Endothelial cell of umbilical vein (primary cell): ENCODE measurements around the gene NUCKS1. TPM values are rescaled to one million over a fixed set of nuclear protein-coding genes. Genes with fewer than 3 reads are reported as not detected.

ENCODE experiments used
- BruUV-seq: library from RNA; stranded (reverse); fragments of 400-500 nt; replicated peaks from 2 replicates; lab custom pipeline; 2021; lab: Mats Ljungman, UMichigan
- CTCF ChIA-PET: fragments of 300-600, 350-600 bp; sonication (Branson Sonifier 250); formaldehyde crosslinking; loops from one replicate; lab custom pipeline; 2021; ENCODE audit warnings: antibody characterized with exemption, inconsistent platforms; lab: Charles Lee
- POLR2A ChIA-PET: fragments of 300-600, 350-600 bp; sonication (Branson Sonifier 250); formaldehyde crosslinking; loops from one replicate; lab custom pipeline; 2021; ENCODE audit warnings: antibody characterized with exemption, inconsistent platforms; lab: Charles Lee
- DNase-seq: peaks from one replicate; pipeline ENCODE4 v3.0.0-alpha.2; 2011; ENCODE audit warnings: low read depth, low spot score
- FAIRE-seq: peaks from 2 replicates; lab custom pipeline; 2011; peaks lifted over from hg19 to GRCh38; lab: Jason Lieb, UNC
- H2AFZ ChIP-seq: 2 replicates; pipeline ENCODE4 v1.6.0; 2012; ENCODE audit warnings: low read depth, low read length, control low read depth, inconsistent platforms
- H3K27ac ChIP-seq: 2 replicates; pipeline ENCODE4 v1.5.1; 2011; ENCODE audit warnings: low read depth, mild to moderate bottlenecking, control low read depth, low read length, moderate library complexity; ENCODE audit not compliant: insufficient read depth
- H3K27me3 ChIP-seq, 2 experiments: 2 replicates each; pipeline versions ENCODE4 v1.6.0 to v1.6.1; 2011; ENCODE audit warnings: low read length in 2 of 2, mixed read lengths in 1 of 2; ENCODE audit not compliant: control insufficient read depth in 2 of 2, insufficient read depth in 2 of 2
- H3K36me3 ChIP-seq, 2 experiments: 2 replicates in 1 of 2; 3 replicates in 1 of 2; pipeline ENCODE4 v1.5.1; 2011; ENCODE audit warnings: low read length in 2 of 2, mild to moderate bottlenecking in 1 of 2, moderate library complexity in 1 of 2; ENCODE audit not compliant: control insufficient read depth in 2 of 2, insufficient read depth in 2 of 2; ENCODE audit errors: extremely low read depth in 1 of 2
- H3K4me1 ChIP-seq: 3 replicates; pipeline ENCODE4 v1.5.1; 2011; ENCODE audit warnings: mild to moderate bottlenecking, low read length; ENCODE audit not compliant: control insufficient read depth, insufficient read depth; ENCODE audit errors: extremely low read depth
- H3K4me2 ChIP-seq: 2 replicates; pipeline ENCODE4 v1.6.1; 2011; ENCODE audit warnings: low read length, control low read depth, mixed read lengths; ENCODE audit not compliant: insufficient read depth
- H3K4me3 ChIP-seq, 3 experiments: fragments of 200-600 bp in 1 of 3; sonication (generic), shearing (Covaris generic) in 1 of 3; replicated peaks in 1 of 3; 2 replicates each; pipeline ENCODE4 v1.5.1; 2011 to 2016; ENCODE audit warnings: control low read depth in 3 of 3, low read length in 3 of 3, mild to moderate bottlenecking in 2 of 3, inconsistent platforms in 1 of 3, low read depth in 1 of 3, moderate library complexity in 1 of 3; ENCODE audit not compliant: insufficient read depth in 1 of 3
- H3K79me2 ChIP-seq: 2 replicates; pipeline ENCODE4 v1.6.0; 2012; ENCODE audit warnings: low read length, inconsistent platforms; ENCODE audit not compliant: control insufficient read depth, insufficient read depth
- H3K9ac ChIP-seq: replicated peaks from 2 replicates; pipeline ENCODE3; 2011; ENCODE audit warnings: low read length, control low read depth; ENCODE audit not compliant: insufficient read depth; ENCODE audit errors: extremely low read depth
- H3K9me1 ChIP-seq: replicated peaks from 3 replicates; pipeline ENCODE4 v1.6.0; 2011; ENCODE audit warnings: mild to moderate bottlenecking, low read length; ENCODE audit not compliant: control insufficient read depth, insufficient read depth; ENCODE audit errors: extremely low read depth
- H3K9me3 ChIP-seq: replicated peaks from 2 replicates; pipeline ENCODE4 v1.5.1; 2012; ENCODE audit warnings: low read length, inconsistent platforms; ENCODE audit not compliant: control insufficient read depth, insufficient read depth
- H4K20me1 ChIP-seq: replicated peaks from 2 replicates; pipeline ENCODE3; 2011; ENCODE audit warnings: mild to moderate bottlenecking, low read length; ENCODE audit not compliant: control insufficient read depth, insufficient read depth; ENCODE audit errors: extremely low read depth
- EZH2 ChIP-seq: IDR thresholded peaks from 2 replicates; pipeline ENCODE4 v1.6.1; 2012; ENCODE audit warnings: borderline replicate concordance, low read depth, mild to moderate bottlenecking, moderate library complexity, low read length, inconsistent platforms; ENCODE audit not compliant: severe bottlenecking
- FOS ChIP-seq: IDR thresholded peaks from 2 replicates; pipeline ENCODE4 v1.6.1; 2011; ENCODE audit warnings: mild to moderate bottlenecking, low read length, moderate library complexity, borderline replicate concordance; ENCODE audit not compliant: insufficient read depth
- GATA2 ChIP-seq: IDR thresholded peaks from 2 replicates; pipeline ENCODE4 v1.7.0; 2011; ENCODE audit warnings: low read depth, mild to moderate bottlenecking, moderate library complexity, mixed read lengths, low read length; ENCODE audit not compliant: insufficient read length, insufficient read depth
- JUN ChIP-seq: IDR thresholded peaks from 2 replicates; pipeline ENCODE4 v1.6.1; 2011; ENCODE audit warnings: borderline replicate concordance, low read depth; ENCODE audit not compliant: insufficient read length, insufficient read depth
- MYC ChIP-seq: IDR thresholded peaks from one replicate; pipeline ENCODE4 v1.6.1; 2011; ENCODE audit warnings: mild to moderate bottlenecking, low read depth, low read length
- POLR2A ChIP-seq: IDR thresholded peaks from 2 replicates; pipeline ENCODE4 v1.6.1; 2012; ENCODE audit warnings: low read depth, mild to moderate bottlenecking, control low read depth, low read length
- POLR2AphosphoS5 ChIP-seq: IDR thresholded peaks from 2 replicates; pipeline ENCODE4 v1.6.1; 2012; ENCODE audit warnings: low read depth, mild to moderate bottlenecking, control low read depth, low read length, moderate library complexity; ENCODE audit not compliant: insufficient read depth
- dilution Hi-C: fragments of 300-500 bp; cut with MboI; formaldehyde crosslinking; loops from one replicate; pipeline ENCODE4 v1.15.0; 2019; ENCODE audit warnings: low sequenced_read_pairs; ENCODE audit not compliant: extremely low pct_ligation_motif_present
- intact Hi-C: fragments of 100-400 bp; cut with micrococcal nuclease; formaldehyde crosslinking; loops from one replicate; pipeline ENCODE4 v1.10.0; 2022
- polyA plus RNA-seq, 4 experiments: library from polyadenylated mRNA; depleted of rRNA in 3 of 4; stranded (reverse) in 3 of 4; unstranded in 1 of 4; fragments of >200 nt; gene quantifications; 2 replicates each; pipeline versions ENCODE4 v1.2.1 to v1.2.3, GENCODE V29; 2011 to 2012; ENCODE audit warnings: missing spikeins in 1 of 4
- total RNA-seq: library from RNA; stranded (reverse); gene quantifications from 2 replicates; pipeline ENCODE4 v1.2.3, GENCODE V29; 2021
- TF ChIP-seq, protein P1 (sequence below), 2 donors: IDR thresholded peaks; 1 replicate in 1 of 2; 2 replicates in 1 of 2; pipeline ENCODE4 v1.5.1; 2011; ENCODE audit warnings: low read length in 2 of 2, mild to moderate bottlenecking in 2 of 2, moderate library complexity in 2 of 2, control low read depth in 1 of 2, inconsistent platforms in 1 of 2, low read depth in 1 of 2; ENCODE audit not compliant: insufficient read depth in 1 of 2; ENCODE audit errors: extremely low read depth in 1 of 2
- TF ChIP-seq, protein P2 (sequence below): IDR thresholded peaks from 2 replicates; pipeline ENCODE4 v1.6.1; 2011; ENCODE audit not compliant: insufficient read depth, insufficient read length

Gene NUCKS1
- total and polyA plus RNA-seq, 2 donors (not counting 3 experiments of a cell fraction or from before 2014, with no cell fraction given), result 53.7 to 282 TPM

DNA sequence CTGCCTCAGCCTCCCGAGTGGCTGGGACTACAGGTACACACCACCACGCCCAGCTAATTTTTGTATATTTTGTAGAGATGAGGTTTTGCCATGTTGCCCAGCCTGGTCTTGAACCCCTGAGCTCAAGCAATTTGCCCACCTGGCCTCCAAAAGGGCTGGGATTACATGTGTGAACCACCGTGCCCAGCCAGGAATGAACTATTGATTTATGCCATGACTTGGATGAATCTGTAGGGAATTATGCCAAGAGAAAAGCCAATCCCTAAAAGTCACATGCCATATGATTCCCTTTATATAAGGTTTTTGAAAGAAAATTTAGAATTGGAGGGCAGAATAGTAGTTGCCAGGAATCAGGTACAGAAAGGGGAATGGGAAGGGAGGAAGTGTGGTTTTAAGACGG is 50.6 kb downstream of the NUCKS1 start:
- Histone ChIP-seq H3K9me1 (no peaks in the 10 kb centered on the region), H4K20me1 (no peaks in the 10 kb centered on the region), H3K9ac (no peak overlapping the region), H3K9me3 (no peaks in the 10 kb centered on the region), H3K4me1 (peaks cover 16% of the 10 kb centered on the region), H2AFZ (no peak overlapping the region), H3K4me2 (no peak overlapping the region), H3K36me3 (no peaks in the 10 kb centered on the region), H3K4me3 (no peak overlapping the region), H3K27ac (no peak overlapping the region), H3K79me2 (no peaks in the 10 kb centered on the region), H3K27me3 (no peaks in the 10 kb centered on the region)
- ChIA-PET CTCF (interaction anchor here (1.0 to 2.3 kb wide), 2 partner anchors 12 to 40 kb away, joined by 4 to 19 read pairs; no protein-coding TSS in a partner anchor), POLR2A (no interaction called here)
- FAIRE-seq, result no peak
- no peak for TF ChIP-seq FOS
- TF ChIP-seq POLR2A, result no peak
- TF ChIP-seq GATA2, result no peak
- TF ChIP-seq POLR2AphosphoS5, result no peak
- no peak for TF ChIP-seq JUN
- no peak for TF ChIP-seq EZH2
- TF ChIP-seq, protein P1, sequence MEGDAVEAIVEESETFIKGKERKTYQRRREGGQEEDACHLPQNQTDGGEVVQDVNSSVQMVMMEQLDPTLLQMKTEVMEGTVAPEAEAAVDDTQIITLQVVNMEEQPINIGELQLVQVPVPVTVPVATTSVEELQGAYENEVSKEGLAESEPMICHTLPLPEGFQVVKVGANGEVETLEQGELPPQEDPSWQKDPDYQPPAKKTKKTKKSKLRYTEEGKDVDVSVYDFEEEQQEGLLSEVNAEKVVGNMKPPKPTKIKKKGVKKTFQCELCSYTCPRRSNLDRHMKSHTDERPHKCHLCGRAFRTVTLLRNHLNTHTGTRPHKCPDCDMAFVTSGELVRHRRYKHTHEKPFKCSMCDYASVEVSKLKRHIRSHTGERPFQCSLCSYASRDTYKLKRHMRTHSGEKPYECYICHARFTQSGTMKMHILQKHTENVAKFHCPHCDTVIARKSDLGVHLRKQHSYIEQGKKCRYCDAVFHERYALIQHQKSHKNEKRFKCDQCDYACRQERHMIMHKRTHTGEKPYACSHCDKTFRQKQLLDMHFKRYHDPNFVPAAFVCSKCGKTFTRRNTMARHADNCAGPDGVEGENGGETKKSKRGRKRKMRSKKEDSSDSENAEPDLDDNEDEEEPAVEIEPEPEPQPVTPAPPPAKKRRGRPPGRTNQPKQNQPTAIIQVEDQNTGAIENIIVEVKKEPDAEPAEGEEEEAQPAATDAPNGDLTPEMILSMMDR (IDR thresholded peaks at IDR 0.05; ENCODE audit: extremely low read depth in 1 of 2, insufficient read depth in 1 of 2, low read depth in 1 of 2, low read length in 2 of 2), result no peak
- TF ChIP-seq, protein P2, sequence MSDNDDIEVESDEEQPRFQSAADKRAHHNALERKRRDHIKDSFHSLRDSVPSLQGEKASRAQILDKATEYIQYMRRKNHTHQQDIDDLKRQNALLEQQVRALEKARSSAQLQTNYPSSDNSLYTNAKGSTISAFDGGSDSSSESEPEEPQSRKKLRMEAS, result no peak
- TF ChIP-seq MYC, result no peak
- BruUV-seq, result no TSS peak
- dilution Hi-C loops (no loop called here), intact Hi-C loops (no loop called here)
- DNase-seq, result no peak
